Measurements from ENCODE around the gene VWF. TPM values are rescaled to one million over a fixed set of nuclear protein-coding genes. Genes with fewer than 3 reads are reported as not detected.

VWF gene
- total RNA-seq, 3 donors from 2014 or later = 34.3 to 82.5 (median 72.9) TPM

GRCh38 chr12:5899675-5900074, 224.8 kb downstream of the VWF start:
- no peak overlapping the region for H3K4me3 ChIP-seq
- no peaks in the 10 kb centered on the region for H3K4me1 ChIP-seq (ENCODE audit: low read depth)
- TF ChIP-seq CTCF (IDR thresholded peaks at IDR 0.05) = no peak
- DNase-seq (no peak), ATAC-seq (no peak)
- intact Hi-C loops (cut with DNase I, micrococcal nuclease) = no loop called here
- no peaks in the 10 kb centered on the region for H3K9me3 ChIP-seq
- no peaks in the 10 kb centered on the region for H3K36me3 ChIP-seq (ENCODE audit: low read depth)

GRCh38 chr12:5898874-5899273, 225.6 kb downstream of the VWF start:
- no peak for DNase-seq
- no peak for TF ChIP-seq CTCF (IDR thresholded peaks at IDR 0.05)
- no peaks in the 10 kb centered on the region for H3K4me1 ChIP-seq (ENCODE audit: low read depth)
- no peak overlapping the region for H3K4me3 ChIP-seq
- no peaks in the 10 kb centered on the region for H3K9me3 ChIP-seq
- no peaks in the 10 kb centered on the region for H3K36me3 ChIP-seq (ENCODE audit: low read depth)
- ATAC-seq = no peak
- intact Hi-C loops (cut with DNase I, micrococcal nuclease) = no loop called here

Other genes with a start within 250 kb of the VWF start
- 1 to 10 TPM in 2 of 3 donors, under 1 TPM in 1; 0.58 to 5.1 (median 3.1) TPM for gene ANO2, start 179.4 kb downstream of the VWF start, total RNA-seq
- 100 to 1,000 TPM; 452 to 723 (median 672) TPM for gene CD9, start 75.7 kb upstream of the VWF start, total RNA-seq
- gene PLEKHG6, start 186.0 kb upstream of the VWF start, total RNA-seq = 100 to 1,000 TPM in 2 of 3 donors, 10 to 100 TPM in 1; 90.4 to 190 (median 128) TPM
- 100 to 1,000 TPM; 166 to 237 (median 211) TPM for gene TNFRSF1A, start 217.4 kb upstream of the VWF start, total RNA-seq